Amygdala (tissue), 56 donors: Measurements from ENCODE around the gene ADAR.

Source experiments
- DNase-seq, 56 donors: peaks; one replicate each; lab custom pipeline; 2025; lab: John Stamatoyannopoulos, UW

Gene ADAR

GRCh38 chr1:154589780-154590179 is 18.2 kb downstream of the ADAR start:
- no peak for DNase-seq

- no peak for DNase-seq
These were observed 21.3 kb downstream of the ADAR start for GRCh38 chr1:154586641-154587040.

- DNase-seq, result no peak
These were observed 21.8 kb downstream of the ADAR start for GRCh38 chr1:154586231-154586630.

- DNase-seq, result no peak
These were observed 23.6 kb downstream of the ADAR start for GRCh38 chr1:154584267-154584994.

- no peak for DNase-seq
These were observed 24.2 kb downstream of the ADAR start for GRCh38 chr1:154583773-154584172.

GRCh38 chr1:154582885-154583284 is 25.1 kb downstream of the ADAR start:
- no peak for DNase-seq

GRCh38 chr1:154581766-154582165 is 26.2 kb downstream of the ADAR start:
- DNase-seq, result no peak

- DNase-seq, result no peak
These were observed 28.6 kb downstream of the ADAR start for GRCh38 chr1:154579374-154579773.

GRCh38 chr1:154578058-154578418 is 29.9 kb downstream of the ADAR start:
- DNase-seq, result no peak

- no peak for DNase-seq
These were observed 30.5 kb downstream of the ADAR start for GRCh38 chr1:154577346-154578057.

- DNase-seq, result peak in 10 of 56 donors; percentile 10 to 60 (median 42)
These were observed 31.9 kb downstream of the ADAR start for GRCh38 chr1:154575951-154576566.

- peak in 6 of 56 donors; percentile 11 to 60 (median 38) for DNase-seq
These were observed 32.6 kb downstream of the ADAR start for GRCh38 chr1:154575147-154575927.

GRCh38 chr1:154574716-154575115 is 33.3 kb downstream of the ADAR start:
- peak in 25 of 56 donors; percentile 7 to 73 (median 25) for DNase-seq

- DNase-seq, result no peak
These were observed 34.8 kb downstream of the ADAR start for GRCh38 chr1:154573168-154573510.

- no peak for DNase-seq
These were observed 35.4 kb downstream of the ADAR start for GRCh38 chr1:154572468-154573167.

GRCh38 chr1:154571964-154572288 is 36.1 kb downstream of the ADAR start:
- no peak for DNase-seq

- no peak for DNase-seq
These were observed 36.6 kb downstream of the ADAR start for GRCh38 chr1:154571244-154571963.

- no peak for DNase-seq
These were observed 39.7 kb downstream of the ADAR start for GRCh38 chr1:154568157-154568815.
